ENCODE measurements around the gene KLF1.

DNA sequence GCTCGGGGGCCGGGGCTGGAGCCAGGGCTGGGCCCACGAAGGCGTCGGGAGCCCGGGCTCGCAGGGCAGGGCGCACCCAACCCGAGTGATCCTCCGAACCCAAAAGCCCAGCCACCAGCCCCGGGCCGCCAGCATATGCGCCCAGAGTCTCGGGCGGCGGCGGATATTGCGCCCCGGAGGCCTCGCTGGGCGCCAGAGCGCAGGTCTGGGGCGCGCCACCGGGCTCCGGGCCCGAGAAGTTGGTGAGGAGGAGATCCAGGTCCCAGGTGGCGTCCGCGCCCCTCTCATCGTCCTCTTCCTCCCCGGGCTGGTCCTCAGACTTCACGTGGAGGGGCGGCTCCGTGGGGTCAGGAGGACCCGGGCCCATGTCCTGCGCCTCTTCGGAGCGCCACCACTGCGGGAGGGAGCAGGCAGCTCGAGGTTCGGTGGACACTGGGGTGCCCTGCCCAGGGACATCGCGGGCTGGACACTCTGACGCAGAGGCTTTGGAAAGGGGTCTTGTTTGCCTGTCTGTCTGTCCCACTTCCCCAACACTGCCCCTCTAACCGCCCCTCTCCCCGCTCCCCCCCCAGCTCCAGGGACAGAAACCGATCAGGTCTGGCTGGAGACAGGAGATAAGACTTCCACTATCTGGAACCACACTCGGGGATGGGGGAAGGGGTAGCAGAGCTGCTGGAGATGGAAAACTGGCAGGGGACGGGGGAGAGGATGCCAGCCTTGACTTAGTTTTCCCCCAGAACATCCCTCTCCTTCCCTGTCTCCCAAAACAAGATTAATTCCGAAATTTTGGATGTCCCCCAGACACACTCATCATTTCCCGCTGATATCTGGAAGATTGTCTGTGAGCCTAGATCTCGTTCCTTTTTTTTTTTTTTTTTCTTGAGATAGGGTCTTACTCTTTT lies 1.0 kb downstream of the KLF1 start:
- TF ChIP-seq, protein P1, sequence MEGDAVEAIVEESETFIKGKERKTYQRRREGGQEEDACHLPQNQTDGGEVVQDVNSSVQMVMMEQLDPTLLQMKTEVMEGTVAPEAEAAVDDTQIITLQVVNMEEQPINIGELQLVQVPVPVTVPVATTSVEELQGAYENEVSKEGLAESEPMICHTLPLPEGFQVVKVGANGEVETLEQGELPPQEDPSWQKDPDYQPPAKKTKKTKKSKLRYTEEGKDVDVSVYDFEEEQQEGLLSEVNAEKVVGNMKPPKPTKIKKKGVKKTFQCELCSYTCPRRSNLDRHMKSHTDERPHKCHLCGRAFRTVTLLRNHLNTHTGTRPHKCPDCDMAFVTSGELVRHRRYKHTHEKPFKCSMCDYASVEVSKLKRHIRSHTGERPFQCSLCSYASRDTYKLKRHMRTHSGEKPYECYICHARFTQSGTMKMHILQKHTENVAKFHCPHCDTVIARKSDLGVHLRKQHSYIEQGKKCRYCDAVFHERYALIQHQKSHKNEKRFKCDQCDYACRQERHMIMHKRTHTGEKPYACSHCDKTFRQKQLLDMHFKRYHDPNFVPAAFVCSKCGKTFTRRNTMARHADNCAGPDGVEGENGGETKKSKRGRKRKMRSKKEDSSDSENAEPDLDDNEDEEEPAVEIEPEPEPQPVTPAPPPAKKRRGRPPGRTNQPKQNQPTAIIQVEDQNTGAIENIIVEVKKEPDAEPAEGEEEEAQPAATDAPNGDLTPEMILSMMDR (IDR thresholded peaks at IDR 0.05) = no peak; the same call in 1 of the 2 replicates
- TF ChIP-seq POLR2AphosphoS5 (IDR thresholded peaks at IDR 0.05; ENCODE audit: low read depth, low read length) (no peak), REST (IDR thresholded peaks at IDR 0.05; ENCODE audit: insufficient read depth in 1 of 2, low read depth in 2 of 2, low read length in 1 of 2) (no peak), SIN3A (IDR thresholded peaks at IDR 0.05; ENCODE audit: borderline replicate concordance, insufficient read depth, low read depth, low read length) (no peak)

Data from Panc1 (cell line).